ENCODE data around the gene CCDC86.
"Not testable (repeated sequence)": the region's sequence is repeated elsewhere in the genome, so short reads cannot be mapped to it uniquely, and the experiment has no call there.

CCDC86 gene, protein sequence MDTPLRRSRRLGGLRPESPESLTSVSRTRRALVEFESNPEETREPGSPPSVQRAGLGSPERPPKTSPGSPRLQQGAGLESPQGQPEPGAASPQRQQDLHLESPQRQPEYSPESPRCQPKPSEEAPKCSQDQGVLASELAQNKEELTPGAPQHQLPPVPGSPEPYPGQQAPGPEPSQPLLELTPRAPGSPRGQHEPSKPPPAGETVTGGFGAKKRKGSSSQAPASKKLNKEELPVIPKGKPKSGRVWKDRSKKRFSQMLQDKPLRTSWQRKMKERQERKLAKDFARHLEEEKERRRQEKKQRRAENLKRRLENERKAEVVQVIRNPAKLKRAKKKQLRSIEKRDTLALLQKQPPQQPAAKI

DNA sequence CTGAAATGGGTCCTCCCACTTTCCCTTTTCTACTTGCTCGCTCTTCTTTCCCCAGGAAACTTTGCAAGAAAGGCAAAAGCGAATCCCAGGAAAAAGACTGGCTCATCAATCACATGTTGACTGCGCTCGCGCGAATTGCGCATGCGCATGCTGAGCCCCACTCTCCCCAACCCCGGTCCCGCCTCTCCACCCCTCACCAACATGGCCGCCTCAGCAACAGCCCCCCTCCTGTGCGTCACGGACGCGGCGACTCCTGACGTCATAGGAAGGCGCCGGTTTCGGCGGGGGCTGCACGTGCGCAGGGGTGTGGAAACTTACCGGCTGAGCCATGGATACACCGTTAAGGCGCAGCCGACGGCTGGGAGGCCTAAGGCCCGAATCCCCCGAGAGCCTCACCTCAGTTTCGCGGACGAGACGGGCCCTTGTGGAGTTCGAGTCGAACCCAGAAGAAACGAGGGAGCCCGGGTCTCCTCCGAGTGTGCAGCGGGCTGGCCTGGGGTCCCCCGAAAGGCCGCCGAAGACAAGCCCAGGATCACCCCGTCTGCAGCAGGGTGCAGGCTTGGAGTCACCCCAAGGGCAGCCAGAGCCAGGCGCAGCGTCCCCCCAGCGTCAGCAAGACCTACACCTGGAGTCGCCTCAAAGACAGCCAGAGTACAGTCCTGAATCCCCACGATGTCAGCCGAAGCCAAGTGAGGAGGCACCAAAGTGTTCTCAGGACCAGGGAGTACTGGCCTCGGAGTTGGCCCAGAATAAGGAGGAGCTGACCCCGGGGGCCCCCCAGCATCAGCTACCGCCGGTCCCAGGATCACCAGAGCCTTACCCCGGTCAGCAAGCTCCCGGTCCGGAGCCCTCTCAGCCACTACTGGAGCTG lies at the start of gene CCDC86:
Gene CCDC86 (plus strand): TSS at position 317 of the 871 bp plus-strand sequence. CDS start 12 bp downstream, at position 329.
- peak; percentile 99 for DNase-seq (ENCODE audit: low read depth, low spot score)

DNA sequence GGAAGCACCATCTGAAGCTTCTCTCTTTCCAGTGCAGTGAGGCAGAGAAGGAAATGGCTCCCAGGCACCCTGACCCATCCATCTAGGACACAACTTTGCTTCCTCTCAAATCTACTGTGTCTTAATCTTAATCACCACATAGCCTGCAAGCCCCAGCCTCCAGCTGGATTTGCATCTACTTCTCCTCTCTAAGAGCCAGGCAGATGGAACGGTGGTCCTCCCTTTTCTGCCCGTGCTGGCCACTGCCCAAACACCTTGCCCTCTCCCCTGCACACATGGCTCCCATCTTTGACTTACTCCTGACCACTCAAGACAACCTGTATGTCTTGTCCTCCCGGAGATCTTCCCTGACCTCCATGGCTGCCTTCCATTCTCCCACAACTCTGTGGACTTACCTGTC lies 49.4 kb upstream of the CCDC86 start:
- no peak for DNase-seq (ENCODE audit: low read depth, low spot score)

DNA sequence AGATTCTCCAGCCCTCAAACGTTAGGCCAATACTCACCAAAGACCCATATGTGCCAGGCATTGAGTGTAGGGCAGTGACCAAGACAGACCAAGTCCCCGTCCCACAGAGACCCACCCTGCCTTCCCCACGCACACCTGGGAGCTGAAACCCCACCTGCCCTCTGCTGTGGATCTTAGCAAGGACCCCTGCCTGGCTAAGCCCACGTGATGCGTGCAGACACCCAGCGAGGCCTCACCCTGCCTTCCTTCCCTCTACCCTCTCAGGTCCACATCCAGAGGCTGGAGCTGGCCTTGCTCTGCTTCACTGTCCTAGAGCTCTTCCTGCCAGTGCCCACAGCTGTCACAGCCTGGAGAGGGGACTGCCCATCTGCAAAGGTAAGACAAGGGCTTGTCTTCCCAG lies 46.6 kb upstream of the CCDC86 start:
- no peak for DNase-seq (ENCODE audit: low read depth, low spot score)

DNA sequence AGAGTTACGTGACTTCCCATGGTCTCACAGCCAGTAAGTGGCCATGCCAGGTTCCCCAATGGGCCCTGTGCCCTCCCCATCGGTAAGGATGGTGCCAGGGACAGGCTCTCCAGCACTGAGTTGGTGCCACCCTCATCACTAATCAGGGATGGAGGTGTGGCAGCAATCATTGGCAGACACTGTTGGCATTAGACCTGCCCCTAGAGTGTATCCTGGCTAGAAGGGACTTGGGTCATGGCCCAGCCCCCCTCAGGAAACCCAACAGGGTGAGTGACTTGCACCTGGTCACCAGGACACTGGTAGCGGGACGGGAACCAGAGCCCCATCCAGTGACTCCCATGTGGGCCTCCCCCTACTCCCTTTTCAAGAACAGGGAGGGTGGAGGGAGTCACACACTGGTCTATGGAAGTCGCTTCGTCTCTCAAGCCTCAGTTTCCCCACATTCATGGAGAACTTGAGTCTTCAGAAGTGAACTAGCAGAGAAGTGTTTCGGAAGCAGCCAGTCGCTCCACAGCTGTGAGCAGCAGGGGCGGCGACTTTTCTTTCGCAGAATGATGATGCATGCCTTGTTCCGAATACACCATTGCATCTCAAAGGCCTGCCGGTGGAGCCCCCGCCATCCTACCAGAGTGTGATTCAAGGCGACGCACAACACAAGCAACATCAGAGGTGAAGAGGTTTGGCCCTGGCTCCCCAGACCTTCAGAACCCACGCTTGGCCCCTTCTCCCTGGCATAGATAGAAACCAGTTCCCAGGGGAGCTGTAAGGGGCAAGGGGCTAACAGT lies 43.9 kb upstream of the CCDC86 start:
- DNase-seq (ENCODE audit: low read depth, low spot score): no peak

DNA sequence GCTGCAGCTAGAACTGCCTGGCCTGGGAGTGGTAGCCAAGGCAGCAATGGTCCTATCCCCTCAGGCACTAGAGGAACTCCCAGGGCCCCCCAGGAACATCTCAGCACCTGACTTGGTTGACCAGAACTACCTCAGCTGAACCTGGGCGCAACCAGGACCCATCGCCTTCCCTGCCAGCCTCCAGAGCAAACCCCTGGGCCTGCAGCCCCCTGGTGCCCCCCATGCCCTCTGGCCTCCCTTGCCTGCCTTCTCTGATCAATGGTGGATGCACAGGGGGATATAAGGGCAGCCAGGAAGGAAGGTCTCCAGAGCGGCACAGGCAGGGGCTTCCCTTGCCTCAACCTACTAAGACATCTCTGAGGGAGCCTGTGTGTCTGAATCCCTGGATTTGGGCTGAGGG lies 43.3 kb upstream of the CCDC86 start:
- DNase-seq (ENCODE audit: low read depth, low spot score): no peak

GRCh38 chr11:60801194-60801593 lies 40.7 kb upstream of the CCDC86 start:
- DNase-seq (ENCODE audit: low read depth, low spot score): no peak

GRCh38 chr11:60803273-60803936 lies 38.5 kb upstream of the CCDC86 start:
- DNase-seq (ENCODE audit: low read depth, low spot score): no peak

DNA sequence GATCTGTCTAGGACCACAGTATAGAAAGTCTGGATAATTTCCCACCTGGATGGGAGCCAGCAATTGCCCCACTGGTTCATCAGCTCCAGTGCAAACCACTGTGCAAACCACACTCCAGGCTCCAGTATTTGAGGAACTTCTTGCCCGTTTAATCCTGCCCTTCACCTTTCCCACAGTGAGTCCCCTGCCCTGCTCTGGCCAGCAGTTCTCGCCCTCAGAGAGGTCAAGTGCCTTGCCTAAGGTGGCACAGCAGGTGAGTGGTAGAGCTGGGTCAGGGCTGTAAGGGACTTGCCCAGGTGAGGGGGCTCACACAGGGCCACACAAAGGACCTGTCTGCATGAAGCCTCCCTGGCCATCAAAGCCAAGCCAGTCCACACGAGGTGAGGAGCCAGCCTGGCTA lies 32.7 kb upstream of the CCDC86 start:
- no peak for DNase-seq (ENCODE audit: low read depth, low spot score)

DNA sequence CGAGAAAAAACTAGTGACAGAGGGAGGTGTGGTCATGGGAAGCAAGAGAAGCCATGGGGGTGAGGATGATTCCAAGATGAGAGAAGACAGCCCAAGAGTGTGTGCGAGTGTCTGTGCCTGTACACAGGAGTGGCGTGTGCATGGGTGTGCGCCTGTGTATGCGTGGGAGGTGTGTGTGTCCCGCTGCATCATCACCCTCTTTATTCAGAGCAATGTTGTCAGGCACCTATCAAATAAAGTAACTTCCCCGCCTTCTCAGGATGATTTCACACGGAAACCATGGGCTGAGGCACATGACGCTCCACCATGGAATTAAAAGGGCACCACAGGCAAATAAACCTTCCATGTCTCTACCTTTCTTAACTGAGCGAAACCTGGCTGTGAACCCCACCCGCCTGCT lies 32.2 kb upstream of the CCDC86 start:
- DNase-seq (ENCODE audit: low read depth, low spot score): no peak

- DNase-seq (ENCODE audit: low read depth, low spot score): no peak
Observed at GRCh38 chr11:60810151-60810550, 31.8 kb upstream of the CCDC86 start.

GRCh38 chr11:60810569-60810968 lies 31.3 kb upstream of the CCDC86 start:
- no peak for DNase-seq (ENCODE audit: low read depth, low spot score)

DNA sequence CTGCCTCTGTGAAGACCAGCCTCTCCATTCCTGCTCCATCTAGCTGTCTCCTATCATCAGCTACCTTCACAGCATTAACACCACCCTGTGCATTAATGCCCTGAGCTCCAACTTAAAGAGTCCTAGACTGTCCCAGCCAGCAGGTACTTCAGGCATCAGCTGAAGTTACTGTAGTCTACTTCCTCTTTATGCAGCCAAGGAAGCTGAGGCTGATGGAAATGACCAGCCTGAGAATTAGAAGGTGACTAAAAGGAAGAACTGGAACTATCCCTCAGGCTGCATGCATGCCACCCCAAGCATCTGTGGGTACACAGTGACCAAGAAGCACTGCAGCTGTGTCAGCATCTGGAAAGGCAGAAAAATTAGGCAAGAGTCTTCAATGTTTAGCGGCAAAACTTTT lies 28.6 kb upstream of the CCDC86 start:
- DNase-seq (ENCODE audit: low read depth, low spot score): no peak

- DNase-seq (ENCODE audit: low read depth, low spot score): no peak
Observed at GRCh38 chr11:60814112-60814511, 27.8 kb upstream of the CCDC86 start.

- DNase-seq (ENCODE audit: low read depth, low spot score): no peak
Observed at GRCh38 chr11:60816590-60817157, 25.2 kb upstream of the CCDC86 start.

- DNase-seq (ENCODE audit: low read depth, low spot score): no peak
Observed at GRCh38 chr11:60818057-60818456, 23.9 kb upstream of the CCDC86 start.

GRCh38 chr11:60821827-60822599 lies 19.9 kb upstream of the CCDC86 start:
- no peak for DNase-seq (ENCODE audit: low read depth, low spot score)

DNA sequence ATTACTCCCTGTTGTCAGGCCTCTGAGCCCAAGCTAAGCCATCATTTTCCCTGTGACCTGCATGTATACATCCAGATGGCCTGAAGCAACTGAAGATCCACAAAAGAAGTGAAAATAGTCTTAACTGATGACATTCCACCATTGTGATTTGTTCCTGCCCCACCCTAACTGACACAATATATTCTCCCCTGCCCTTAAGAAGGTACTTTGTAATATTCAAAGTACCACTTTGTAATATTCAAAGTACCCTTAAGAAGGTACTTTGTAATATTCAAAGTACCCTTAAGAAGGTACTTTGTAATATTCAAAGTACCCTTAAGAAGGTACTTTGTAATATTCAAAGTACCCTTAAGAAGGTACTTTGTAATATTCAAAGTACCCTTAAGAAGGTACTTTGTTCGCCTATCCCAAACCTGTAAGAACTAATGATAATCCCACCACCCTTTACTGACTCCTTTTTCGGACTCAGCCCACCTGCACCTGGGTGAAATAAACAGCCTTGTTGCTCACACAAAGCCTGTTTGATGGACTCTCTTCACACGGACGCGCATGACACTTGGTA lies 18.1 kb upstream of the CCDC86 start:
- not testable (repeated sequence) for DNase-seq (ENCODE audit: low read depth, low spot score)

DNA sequence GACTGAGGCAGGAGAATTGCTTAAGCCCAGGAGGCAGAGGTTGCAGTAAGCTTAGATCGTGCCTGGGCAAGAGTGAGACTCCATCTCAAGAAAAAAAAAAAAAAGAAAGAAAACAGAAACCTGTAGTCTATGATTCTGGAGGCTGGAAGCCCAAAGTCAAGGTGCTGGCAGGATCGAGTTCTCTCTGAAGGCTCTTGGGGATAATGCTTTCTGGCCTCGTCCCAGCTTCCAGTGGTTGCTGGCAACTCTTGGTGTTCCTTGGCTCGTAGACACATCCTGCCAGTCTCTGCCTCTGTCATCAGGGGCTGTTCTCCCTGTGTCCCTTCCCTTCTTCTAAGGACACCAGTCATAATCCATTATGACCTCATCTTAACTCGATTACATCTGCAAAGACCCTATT lies 16.8 kb upstream of the CCDC86 start:
- DNase-seq (ENCODE audit: low read depth, low spot score): no peak

- no peak for DNase-seq (ENCODE audit: low read depth, low spot score)
Observed at GRCh38 chr11:60825790-60826189, 16.1 kb upstream of the CCDC86 start.
